ENCODE results near the gene DERA.
"Not testable (repeated sequence)": the region's sequence is repeated elsewhere in the genome, so short reads cannot be mapped to it uniquely, and the experiment has no call there.

The DERA gene

GRCh38 chr12:16020031-16020430, 108.9 kb downstream of the DERA start:
- H3K9ac ChIP-seq (ENCODE audit: low read depth, low read length): no peak overlapping the region
- peaks cover 4% of the 10 kb centered on the region; the same call in 1 of the 2 replicates for H3K9me3 ChIP-seq (ENCODE audit: control insufficient read depth, insufficient read depth, low read length)
- no peaks in the 10 kb centered on the region for H3K4me1 ChIP-seq (ENCODE audit: insufficient read depth, low read length)
- no peaks in the 10 kb centered on the region for H3K36me3 ChIP-seq (ENCODE audit: insufficient read depth, low read length)

- no peak overlapping the region for H3K9ac ChIP-seq (ENCODE audit: low read depth, low read length)
- no peaks in the 10 kb centered on the region for H3K36me3 ChIP-seq (ENCODE audit: insufficient read depth, low read length)
- no peaks in the 10 kb centered on the region; the same call in 1 of the 2 replicates for H3K9me3 ChIP-seq (ENCODE audit: control insufficient read depth, insufficient read depth, low read length)
- H3K4me1 ChIP-seq (ENCODE audit: insufficient read depth, low read length): no peaks in the 10 kb centered on the region
Measured at GRCh38 chr12:16021026-16021425, 109.9 kb downstream of the DERA start.

GRCh38 chr12:16021676-16022075, 110.5 kb downstream of the DERA start:
- Histone ChIP-seq H3K9ac (ENCODE audit: low read depth, low read length) (no peak overlapping the region), H3K9me3 (ENCODE audit: control insufficient read depth, insufficient read depth, low read length) (no peaks in the 10 kb centered on the region; the same call in 1 of the 2 replicates), H3K4me1 (ENCODE audit: insufficient read depth, low read length) (no peaks in the 10 kb centered on the region), H3K36me3 (ENCODE audit: insufficient read depth, low read length) (no peaks in the 10 kb centered on the region)

GRCh38 chr12:16027002-16027401, 115.9 kb downstream of the DERA start:
- Histone ChIP-seq H3K9me3 (ENCODE audit: control insufficient read depth, insufficient read depth, low read length) (no peaks in the 10 kb centered on the region), H3K36me3 (ENCODE audit: insufficient read depth, low read length) (no peaks in the 10 kb centered on the region), H3K9ac (ENCODE audit: low read depth, low read length) (no peak overlapping the region), H3K4me1 (ENCODE audit: insufficient read depth, low read length) (no peaks in the 10 kb centered on the region)

GRCh38 chr12:16030744-16031143, 119.6 kb downstream of the DERA start:
- H3K4me1 ChIP-seq (ENCODE audit: insufficient read depth, low read length): peaks cover 2% of the 10 kb centered on the region; the same call in 1 of the 2 replicates
- H3K36me3 ChIP-seq (ENCODE audit: insufficient read depth, low read length): no peaks in the 10 kb centered on the region
- H3K9ac ChIP-seq (ENCODE audit: low read depth, low read length): no peak overlapping the region
- no peaks in the 10 kb centered on the region for H3K9me3 ChIP-seq (ENCODE audit: control insufficient read depth, insufficient read depth, low read length)

- Histone ChIP-seq H3K36me3 (ENCODE audit: insufficient read depth, low read length) (no peaks in the 10 kb centered on the region), H3K9ac (ENCODE audit: low read depth, low read length) (no peak overlapping the region), H3K4me1 (ENCODE audit: insufficient read depth, low read length) (peaks cover 3% of the 10 kb centered on the region; the same call in 1 of the 2 replicates), H3K9me3 (ENCODE audit: control insufficient read depth, insufficient read depth, low read length) (no peaks in the 10 kb centered on the region)
Measured at GRCh38 chr12:16034136-16034817, 123.1 kb downstream of the DERA start.

- H3K4me1 ChIP-seq (ENCODE audit: insufficient read depth, low read length): peaks cover 3% of the 10 kb centered on the region; the same call in 1 of the 2 replicates
- H3K36me3 ChIP-seq (ENCODE audit: insufficient read depth, low read length): no peaks in the 10 kb centered on the region
- H3K9me3 ChIP-seq (ENCODE audit: control insufficient read depth, insufficient read depth, low read length): no peaks in the 10 kb centered on the region
- H3K9ac ChIP-seq (ENCODE audit: low read depth, low read length): no peak overlapping the region
Measured at GRCh38 chr12:16036073-16036472, 124.9 kb downstream of the DERA start.

- H3K4me1 ChIP-seq (ENCODE audit: insufficient read depth, low read length): peaks cover 3% of the 10 kb centered on the region; the same call in 1 of the 2 replicates
- H3K9me3 ChIP-seq (ENCODE audit: control insufficient read depth, insufficient read depth, low read length): no peaks in the 10 kb centered on the region
- no peak overlapping the region for H3K9ac ChIP-seq (ENCODE audit: low read depth, low read length)
- H3K36me3 ChIP-seq (ENCODE audit: insufficient read depth, low read length): no peaks in the 10 kb centered on the region
Measured at GRCh38 chr12:16037533-16037932, 126.4 kb downstream of the DERA start.

- no peaks in the 10 kb centered on the region for H3K9me3 ChIP-seq (ENCODE audit: control insufficient read depth, insufficient read depth, low read length)
- H3K4me1 ChIP-seq (ENCODE audit: insufficient read depth, low read length): no peaks in the 10 kb centered on the region
- no peak overlapping the region for H3K9ac ChIP-seq (ENCODE audit: low read depth, low read length)
- H3K36me3 ChIP-seq (ENCODE audit: insufficient read depth, low read length): no peaks in the 10 kb centered on the region
Measured at GRCh38 chr12:16043480-16043879, 132.3 kb downstream of the DERA start.

- H3K9me3 ChIP-seq (ENCODE audit: control insufficient read depth, insufficient read depth, low read length): no peaks in the 10 kb centered on the region
- no peaks in the 10 kb centered on the region for H3K4me1 ChIP-seq (ENCODE audit: insufficient read depth, low read length)
- no peak overlapping the region for H3K9ac ChIP-seq (ENCODE audit: low read depth, low read length)
- no peaks in the 10 kb centered on the region for H3K36me3 ChIP-seq (ENCODE audit: insufficient read depth, low read length)
Measured at GRCh38 chr12:16046266-16046665, 135.1 kb downstream of the DERA start.

- H3K9me3 ChIP-seq (ENCODE audit: control insufficient read depth, insufficient read depth, low read length): no peaks in the 10 kb centered on the region
- H3K9ac ChIP-seq (ENCODE audit: low read depth, low read length): no peak overlapping the region
Measured at GRCh38 chr12:16048511-16048910, 137.4 kb downstream of the DERA start.

GRCh38 chr12:16056910-16057309, 145.8 kb downstream of the DERA start:
- H3K4me1 ChIP-seq (ENCODE audit: insufficient read depth, low read length): no peaks in the 10 kb centered on the region
- H3K9ac ChIP-seq (ENCODE audit: low read depth, low read length): no peak overlapping the region
- H3K9me3 ChIP-seq (ENCODE audit: control insufficient read depth, insufficient read depth, low read length): no peaks in the 10 kb centered on the region
- H3K36me3 ChIP-seq (ENCODE audit: insufficient read depth, low read length): no peaks in the 10 kb centered on the region

More at GRCh38 chr12:16048511-16048910, 137.4 kb downstream of the DERA start:
- Histone ChIP-seq H3K36me3 (ENCODE audit: insufficient read depth, low read length) (no peaks in the 10 kb centered on the region), H3K4me1 (ENCODE audit: insufficient read depth, low read length) (no peaks in the 10 kb centered on the region)

- not testable (repeated sequence) for H3K9me3 ChIP-seq (ENCODE audit: control insufficient read depth, insufficient read depth, low read length)
Measured at GRCh38 chr12:16057351-16057751, 146.2 kb downstream of the DERA start.

GRCh38 chr12:16062611-16063010, 151.5 kb downstream of the DERA start:
- Histone ChIP-seq H3K4me1 (ENCODE audit: insufficient read depth, low read length) (no peaks in the 10 kb centered on the region), H3K9ac (ENCODE audit: low read depth, low read length) (no peak overlapping the region), H3K36me3 (ENCODE audit: insufficient read depth, low read length) (no peaks in the 10 kb centered on the region), H3K9me3 (ENCODE audit: control insufficient read depth, insufficient read depth, low read length) (no peaks in the 10 kb centered on the region)

More at GRCh38 chr12:16057351-16057751, 146.2 kb downstream of the DERA start:
- H3K4me1 ChIP-seq (ENCODE audit: insufficient read depth, low read length); H3K9ac ChIP-seq (ENCODE audit: low read depth, low read length); H3K36me3 ChIP-seq (ENCODE audit: insufficient read depth, low read length): not testable (repeated sequence)

GRCh38 chr12:16063726-16064125, 152.6 kb downstream of the DERA start:
- H3K9me3 ChIP-seq (ENCODE audit: control insufficient read depth, insufficient read depth, low read length): no peaks in the 10 kb centered on the region
- no peaks in the 10 kb centered on the region for H3K4me1 ChIP-seq (ENCODE audit: insufficient read depth, low read length)
- H3K36me3 ChIP-seq (ENCODE audit: insufficient read depth, low read length): no peaks in the 10 kb centered on the region
- H3K9ac ChIP-seq (ENCODE audit: low read depth, low read length): no peak overlapping the region

Measured in ES-I3 (cell line).